GM23248 (cell line): ENCODE data around the gene RELN.

ENCODE experiments used
- EZH2 ChIP-seq: fragments of 200-600 bp; sonication (generic); IDR thresholded peaks from 2 replicates; pipeline ENCODE4 v1.6.1; 2018; ENCODE audit warnings: antibody characterized with exemption, mild to moderate bottlenecking; ENCODE audit not compliant: insufficient read depth, poor library complexity, severe bottlenecking
- EZH2phosphoT487 ChIP-seq: fragments of 200-600 bp; sonication (generic); IDR thresholded peaks from 2 replicates; pipeline ENCODE4 v1.6.1; 2018; ENCODE audit warnings: antibody characterized with exemption, moderate library complexity, mild to moderate bottlenecking, low read depth; ENCODE audit not compliant: insufficient read depth

DNA sequence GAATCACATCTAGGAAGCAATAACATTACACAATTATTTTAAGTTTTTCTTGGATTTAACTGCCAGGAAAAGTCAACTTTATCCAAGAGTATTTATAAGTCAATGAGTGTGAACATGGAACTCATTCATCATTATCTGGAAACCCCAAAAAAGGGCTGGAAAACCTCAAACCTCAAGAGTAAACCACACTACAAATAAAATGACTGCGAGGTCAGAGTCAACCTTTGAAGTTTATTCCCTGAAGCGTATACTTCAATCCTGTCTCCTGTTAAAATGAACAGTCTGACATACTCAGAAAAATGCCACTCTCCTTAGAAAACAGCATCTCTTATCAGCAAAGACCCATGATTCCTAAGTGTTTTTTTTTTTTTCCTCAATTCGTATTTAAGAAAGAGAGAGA is 86.5 kb downstream of the RELN start:
- no peak for TF ChIP-seq EZH2
- no peak for TF ChIP-seq EZH2phosphoT487
